Kidney (tissue), 14 donors: ENCODE results near the gene AKAP14. TPM values are rescaled to one million over a fixed set of nuclear protein-coding genes. Genes with fewer than 3 reads are reported as not detected.

Source experiments
- DNase-seq, 5 donors: peaks; one replicate each; pipeline ENCODE4 v3.0.0-alpha.2; 2013 to 2020
- FAIRE-seq: peaks from 2 replicates; lab custom pipeline; 2012; peaks lifted over from hg19 to GRCh38; lab: Jason Lieb, UNC
- H3K27ac ChIP-seq, 2 donors: one replicate each; pipeline ENCODE4 v1.7.0; 2013; ENCODE audit warnings: low read depth in 2 of 2, low read length in 2 of 2, inconsistent platforms in 1 of 2
- H3K27me3 ChIP-seq: one replicate; pipeline ENCODE4 v1.7.1; 2013; ENCODE audit warnings: low read length, inconsistent platforms; ENCODE audit not compliant: control insufficient read depth, insufficient read depth
- H3K36me3 ChIP-seq, 3 donors: one replicate each; pipeline versions ENCODE4 v1.7.0 to v1.7.1; 2013; ENCODE audit warnings: low read length in 3 of 3, control low read depth in 1 of 3, inconsistent platforms in 1 of 3; ENCODE audit not compliant: insufficient read depth in 3 of 3, control insufficient read depth in 2 of 3
- H3K4me1 ChIP-seq, 3 donors: one replicate each; pipeline versions ENCODE4 v1.7.0 to v1.7.1; 2013; ENCODE audit warnings: low read length in 3 of 3, inconsistent platforms in 1 of 3, low read depth in 1 of 3; ENCODE audit not compliant: control insufficient read depth in 2 of 3, insufficient read depth in 2 of 3
- H3K4me3 ChIP-seq, 3 donors: one replicate each; pipeline versions ENCODE4 v1.7.0 to v1.8.1; 2013; ENCODE audit warnings: low read length in 3 of 3, control low read depth in 1 of 3, inconsistent platforms in 1 of 3
- H3K9ac ChIP-seq, 3 donors: one replicate each; pipeline versions ENCODE4 v1.7.0 to v1.7.1; 2013; ENCODE audit warnings: low read length in 3 of 3, control low read depth in 1 of 3, inconsistent platforms in 1 of 3
- H3K9me3 ChIP-seq, 3 donors: one replicate each; pipeline versions ENCODE4 v1.7.0 to v1.7.1; 2013; ENCODE audit warnings: low read length in 3 of 3, control low read depth in 1 of 3, inconsistent platforms in 1 of 3; ENCODE audit not compliant: control insufficient read depth in 2 of 3, insufficient read depth in 1 of 3
- intact Hi-C: fragments of 100-400 bp; cut with DNase I; formaldehyde crosslinking; loops from one replicate; pipeline ENCODE4 v1.11.1; 2022
- polyA plus RNA-seq: library from polyadenylated mRNA; stranded (reverse); fragments of 350-450 nt; fragmentation: Illumina TruSeq; extraction: RNeasy Lipid Tissue Mini Kit (QIAGEN cat#74804); gene quantifications from one replicate; pipeline ENCODE4 v1.2.3, GENCODE V29; 2014; ENCODE audit warnings: low read depth, low replicate concordance; ENCODE audit not compliant: insufficient read depth
- total RNA-seq: library from RNA; stranded (reverse); fragmentation: NEBNext Ultra II Directional; extraction: Animal tissue kit (Norgen Biotek cat#: 25700); gene quantifications from one replicate; pipeline ENCODE4 v1.2.1, GENCODE V29; 2021
- TF ChIP-seq, protein P1 (sequence below): IDR thresholded peaks from 3 replicates; pipeline ENCODE4 v1.5.1; 2012; ENCODE audit warnings: mild to moderate bottlenecking, moderate library complexity, borderline replicate concordance; ENCODE audit not compliant: insufficient read depth; ENCODE audit errors: extremely low read depth
- donor health status: control.
- donor health status: control.
- donor health status: control.
- donor health status: control.
- donor health status: control.
- donor health status: DM: yes; HTN: yes; CAD: no.
- donor health status: Normal renal cell carcinoma (clear cell type).

AKAP14 gene
- total and polyA plus RNA-seq, 2 donors from 2014 or later: not detected

DNA sequence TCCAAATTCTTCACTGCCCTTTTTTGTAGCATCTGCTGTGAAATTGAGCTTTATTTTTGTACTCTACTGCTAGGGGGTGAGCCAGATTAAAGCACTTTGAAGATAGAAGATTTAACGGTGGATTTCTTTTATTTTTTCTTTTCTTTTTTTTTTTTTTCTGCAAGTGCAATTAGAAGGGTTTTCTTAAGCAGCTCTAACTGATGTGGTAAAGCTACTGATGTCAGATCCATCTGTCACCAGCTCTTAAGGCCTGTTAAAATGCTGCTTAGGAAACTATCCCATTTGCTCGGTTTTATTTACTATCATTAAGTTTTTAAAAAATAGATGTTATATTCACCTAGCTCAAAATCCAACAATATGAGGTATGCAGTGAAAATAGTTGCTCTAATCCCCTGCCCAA lies 17.0 kb upstream of the AKAP14 start:
- no peak overlapping the region for H3K4me3 ChIP-seq
- no peaks in the 10 kb centered on the region for H3K9me3 ChIP-seq
- no peak overlapping the region for H3K27ac ChIP-seq
- FAIRE-seq (no peak), DNase-seq (no peak)
- H3K27me3 ChIP-seq: no peaks in the 10 kb centered on the region
- no peaks in the 10 kb centered on the region for H3K4me1 ChIP-seq
- intact Hi-C loops: no loop called here
- TF ChIP-seq, protein P1, sequence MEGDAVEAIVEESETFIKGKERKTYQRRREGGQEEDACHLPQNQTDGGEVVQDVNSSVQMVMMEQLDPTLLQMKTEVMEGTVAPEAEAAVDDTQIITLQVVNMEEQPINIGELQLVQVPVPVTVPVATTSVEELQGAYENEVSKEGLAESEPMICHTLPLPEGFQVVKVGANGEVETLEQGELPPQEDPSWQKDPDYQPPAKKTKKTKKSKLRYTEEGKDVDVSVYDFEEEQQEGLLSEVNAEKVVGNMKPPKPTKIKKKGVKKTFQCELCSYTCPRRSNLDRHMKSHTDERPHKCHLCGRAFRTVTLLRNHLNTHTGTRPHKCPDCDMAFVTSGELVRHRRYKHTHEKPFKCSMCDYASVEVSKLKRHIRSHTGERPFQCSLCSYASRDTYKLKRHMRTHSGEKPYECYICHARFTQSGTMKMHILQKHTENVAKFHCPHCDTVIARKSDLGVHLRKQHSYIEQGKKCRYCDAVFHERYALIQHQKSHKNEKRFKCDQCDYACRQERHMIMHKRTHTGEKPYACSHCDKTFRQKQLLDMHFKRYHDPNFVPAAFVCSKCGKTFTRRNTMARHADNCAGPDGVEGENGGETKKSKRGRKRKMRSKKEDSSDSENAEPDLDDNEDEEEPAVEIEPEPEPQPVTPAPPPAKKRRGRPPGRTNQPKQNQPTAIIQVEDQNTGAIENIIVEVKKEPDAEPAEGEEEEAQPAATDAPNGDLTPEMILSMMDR: no peak
- H3K9ac ChIP-seq: no peak overlapping the region
- peaks cover 0 to 5% (median 2%) of the 10 kb centered on the region in 3 donors for H3K36me3 ChIP-seq

DNA sequence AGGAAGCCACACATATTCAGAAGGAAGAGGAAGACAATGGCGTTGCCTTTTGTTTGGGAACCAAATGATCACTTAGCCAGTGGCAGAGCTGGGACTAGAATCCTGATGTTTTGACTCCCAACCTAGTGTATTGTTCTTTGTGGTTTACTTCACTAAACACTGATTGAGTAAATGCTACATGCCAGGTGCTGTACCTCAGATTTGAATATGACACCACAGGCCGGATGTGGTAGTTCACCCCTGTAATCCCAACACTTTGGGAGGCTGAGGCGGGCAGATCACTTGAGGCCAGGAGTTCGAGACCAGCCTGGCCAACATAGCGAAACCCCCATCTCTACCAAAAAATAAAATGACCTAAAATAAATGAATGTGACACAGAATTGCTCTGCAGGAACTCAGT lies 15.6 kb upstream of the AKAP14 start:
- no peaks in the 10 kb centered on the region for H3K9me3 ChIP-seq
- TF ChIP-seq, protein P1: no peak
- no peak for FAIRE-seq
- DNase-seq: no peak
- H3K36me3 ChIP-seq: peaks cover 0 to 5% (median 2%) of the 10 kb centered on the region in 3 donors
- H3K4me1 ChIP-seq: no peaks in the 10 kb centered on the region
- intact Hi-C loops: no loop called here
- H3K27me3 ChIP-seq: no peaks in the 10 kb centered on the region
- H3K9ac ChIP-seq: no peak overlapping the region
- no peak overlapping the region for H3K27ac ChIP-seq
- H3K4me3 ChIP-seq: no peak overlapping the region

DNA sequence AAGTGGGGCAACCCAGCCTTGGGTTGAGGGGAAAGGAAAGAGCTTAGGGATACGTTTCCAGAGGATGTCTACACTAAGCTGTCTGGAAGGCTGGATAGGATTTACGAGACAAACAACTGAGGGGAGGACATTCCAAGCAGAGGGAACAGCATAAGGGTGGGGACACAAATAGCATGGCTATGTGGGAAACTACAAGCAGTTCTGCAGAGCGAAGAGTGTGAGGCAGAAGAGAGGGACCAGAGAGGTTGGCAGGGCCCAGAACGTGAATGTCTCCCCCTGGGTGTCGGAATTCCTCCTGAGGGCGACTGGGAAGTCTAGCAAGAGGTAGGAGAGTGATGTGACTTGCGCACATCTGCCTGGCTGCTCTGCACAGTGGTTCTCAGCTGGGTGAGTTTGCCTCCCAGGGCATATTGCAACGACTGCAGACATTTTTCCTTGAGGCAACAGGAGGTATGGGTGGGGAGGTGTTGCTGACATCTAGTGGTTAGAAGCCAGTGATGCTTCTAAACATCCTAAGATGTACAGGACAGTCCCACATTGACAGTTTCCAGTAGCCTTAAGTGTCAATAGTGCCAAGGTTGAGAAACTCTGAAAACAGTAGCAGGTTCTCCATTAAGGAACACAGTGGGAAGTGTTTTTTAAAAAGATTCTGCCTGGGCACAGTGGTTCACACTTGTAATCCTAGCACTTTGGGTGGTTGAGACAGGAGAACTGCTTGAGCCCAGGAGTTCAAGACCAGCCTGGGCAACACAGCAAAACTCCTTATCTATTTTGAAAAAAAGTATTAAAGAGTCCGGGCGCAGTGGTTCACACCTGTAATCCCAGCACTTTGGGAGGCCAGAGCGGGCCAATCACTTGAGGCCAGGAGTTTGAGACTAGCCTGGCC lies 14.9 kb upstream of the AKAP14 start:
- DNase-seq (peak in 3 of 5 donors; percentile 32 to 61 (median 50)), FAIRE-seq (no peak)
- H3K9me3 ChIP-seq: no peaks in the 10 kb centered on the region

More for the DNA sequence above, 14.9 kb upstream of the AKAP14 start:
- intact Hi-C loops: no loop called here
- Histone ChIP-seq H3K9ac (no peak overlapping the region), H3K27ac (no peak overlapping the region), H3K4me3 (no peak overlapping the region), H3K4me1 (no peaks in the 10 kb centered on the region), H3K36me3 (peaks cover 0 to 5% (median 2%) of the 10 kb centered on the region in 3 donors), H3K27me3 (no peaks in the 10 kb centered on the region)
- TF ChIP-seq, protein P1: peak; percentile 33
